HepG2 (cell line): ENCODE measurements around the gene DAG1. TPM values are rescaled to one million over a fixed set of nuclear protein-coding genes. Genes with fewer than 3 reads are reported as not detected.

Source experiments
- CCAR2 ChIP-seq: fragments of 200-400 bp; formaldehyde crosslinking; optimal IDR thresholded peaks from 2 replicates; pipeline ENCODE3; 2018; ENCODE audit warnings: low read depth, mild to moderate bottlenecking, low read length, moderate library complexity
- GLMP ChIP-seq: sonication (generic); formaldehyde crosslinking; IDR thresholded peaks from 2 replicates; pipeline ENCODE4 v1.9.0; 2021; ENCODE audit warnings: missing genetic modification reagents, mild to moderate bottlenecking, borderline replicate concordance
- JARID2 ChIP-seq: sonication (generic); formaldehyde crosslinking; IDR thresholded peaks from 2 replicates; pipeline ENCODE4 v1.8.1; 2023; ENCODE audit warnings: missing genetic modification reagents, inconsistent platforms; ENCODE audit not compliant: insufficient replicate concordance
- MTA3 ChIP-seq: sonication (generic); formaldehyde crosslinking; IDR thresholded peaks from 2 replicates; pipeline ENCODE4 v1.4.0; 2020; ENCODE audit warnings: missing genetic modification reagents
- PPARG ChIP-seq: conservative IDR thresholded peaks from 2 replicates; pipeline ENCODE4 v1.6.1; 2016; ENCODE audit warnings: missing biosample characterization, missing genetic modification reagents
- SMARCE1 ChIP-seq: fragments of 450-650 bp; IDR thresholded peaks from 2 replicates; pipeline ENCODE4 v1.6.1; 2017; ENCODE audit warnings: borderline replicate concordance
- SOX6 ChIP-seq, 2 experiments: fragments of 450-650 bp in 1 of 2; sonication (generic) in 1 of 2; formaldehyde crosslinking in 1 of 2; IDR thresholded peaks; 2 replicates each; pipeline versions ENCODE4 v1.4.0 to v1.6.1; 2017 to 2020; ENCODE audit warnings: antibody characterized with exemption in 1 of 2, mild to moderate bottlenecking in 1 of 2, missing genetic modification reagents in 1 of 2
- SRY ChIP-seq: sonication (generic); formaldehyde crosslinking; IDR thresholded peaks from 2 replicates; pipeline ENCODE4 v1.8.0; 2022; ENCODE audit warnings: mild to moderate bottlenecking, missing genetic modification reagents
- ZHX1 ChIP-seq: sonication (generic); formaldehyde crosslinking; IDR thresholded peaks from 2 replicates; pipeline ENCODE4 v1.8.1; 2022; ENCODE audit warnings: low read depth, mild to moderate bottlenecking, missing genetic modification reagents
- ZKSCAN5 ChIP-seq: sonication (generic); formaldehyde crosslinking; IDR thresholded peaks from 2 replicates; pipeline ENCODE4 v1.5.1; 2020; ENCODE audit warnings: mild to moderate bottlenecking, missing genetic modification reagents
- ZNF30 ChIP-seq: sonication (generic); formaldehyde crosslinking; IDR thresholded peaks from 2 replicates; pipeline ENCODE4 v1.5.0; 2020; ENCODE audit warnings: mild to moderate bottlenecking, missing genetic modification reagents
- ZNF367 ChIP-seq: sonication (generic); formaldehyde crosslinking; IDR thresholded peaks from 2 replicates; pipeline ENCODE4 v1.4.0; 2020; ENCODE audit warnings: missing genetic modification reagents, borderline replicate concordance
- ZNF747 ChIP-seq: sonication (generic); formaldehyde crosslinking; IDR thresholded peaks from 2 replicates; pipeline ENCODE4 v1.8.1; 2023; ENCODE audit warnings: missing genetic modification reagents, mild to moderate bottlenecking, borderline replicate concordance
- ZNF839 ChIP-seq: sonication (generic); formaldehyde crosslinking; IDR thresholded peaks from 2 replicates; pipeline ENCODE4 v1.4.0; 2020; ENCODE audit warnings: missing genetic modification reagents, mild to moderate bottlenecking, borderline replicate concordance
- ZSCAN20 ChIP-seq: sonication (generic); formaldehyde crosslinking; IDR thresholded peaks from 2 replicates; pipeline ENCODE4 v1.4.0; 2020; ENCODE audit warnings: missing genetic modification reagents, mild to moderate bottlenecking, borderline replicate concordance
- polyA plus RNA-seq, 8 experiments: library from polyadenylated mRNA; depleted of rRNA in 3 of 8; stranded (reverse) in 7 of 8; unstranded in 1 of 8; fragments of >200 nt; fragmentation: Illumina TruSeq in 4 of 8; extraction: Trizol in 4 of 8; gene quantifications; 2 replicates each; pipeline versions ENCODE4 v1.2.1 to v1.2.3, GENCODE V29; 2011 to 2016; ENCODE audit warnings: low read depth in 4 of 8, missing spikeins in 1 of 8, mixed read lengths in 1 of 8; ENCODE audit not compliant: insufficient read depth in 1 of 8
- total RNA-seq, 5 experiments: library from RNA; depleted of rRNA; stranded (reverse); fragments of >200 nt; fragmentation: Illumina TruSeq; extraction: Trizol; gene quantifications; 2 replicates each; pipeline ENCODE4 v1.2.3, GENCODE V29; 2016; ENCODE audit warnings: low read depth in 1 of 5
- TF ChIP-seq, protein P1 (sequence below): sonication (generic); formaldehyde crosslinking; IDR thresholded peaks from 2 replicates; pipeline ENCODE4 v1.8.0; 2022; ENCODE audit warnings: mild to moderate bottlenecking, missing genetic modification reagents, borderline replicate concordance
- TF ChIP-seq, protein P2 (sequence below): sonication (generic); formaldehyde crosslinking; IDR thresholded peaks from 2 replicates; pipeline ENCODE4 v1.5.0; 2020; ENCODE audit warnings: mild to moderate bottlenecking, missing genetic modification reagents
- TF ChIP-seq, protein P3 (sequence below): sonication (generic); formaldehyde crosslinking; IDR thresholded peaks from 2 replicates; pipeline ENCODE4 v1.4.0; 2020; ENCODE audit warnings: mild to moderate bottlenecking, missing genetic modification reagents, borderline replicate concordance
- TF ChIP-seq, protein P4 (sequence below): sonication (generic); formaldehyde crosslinking; IDR thresholded peaks from 2 replicates; pipeline ENCODE4 v1.4.0; 2020; ENCODE audit warnings: mild to moderate bottlenecking, missing genetic modification reagents

Gene DAG1
- total and polyA plus RNA-seq, 2 of the 13 experiments (the other 11 are each of a cell fraction or from before 2014, with no cell fraction given) = 47.3 to 50.4 TPM

DNA sequence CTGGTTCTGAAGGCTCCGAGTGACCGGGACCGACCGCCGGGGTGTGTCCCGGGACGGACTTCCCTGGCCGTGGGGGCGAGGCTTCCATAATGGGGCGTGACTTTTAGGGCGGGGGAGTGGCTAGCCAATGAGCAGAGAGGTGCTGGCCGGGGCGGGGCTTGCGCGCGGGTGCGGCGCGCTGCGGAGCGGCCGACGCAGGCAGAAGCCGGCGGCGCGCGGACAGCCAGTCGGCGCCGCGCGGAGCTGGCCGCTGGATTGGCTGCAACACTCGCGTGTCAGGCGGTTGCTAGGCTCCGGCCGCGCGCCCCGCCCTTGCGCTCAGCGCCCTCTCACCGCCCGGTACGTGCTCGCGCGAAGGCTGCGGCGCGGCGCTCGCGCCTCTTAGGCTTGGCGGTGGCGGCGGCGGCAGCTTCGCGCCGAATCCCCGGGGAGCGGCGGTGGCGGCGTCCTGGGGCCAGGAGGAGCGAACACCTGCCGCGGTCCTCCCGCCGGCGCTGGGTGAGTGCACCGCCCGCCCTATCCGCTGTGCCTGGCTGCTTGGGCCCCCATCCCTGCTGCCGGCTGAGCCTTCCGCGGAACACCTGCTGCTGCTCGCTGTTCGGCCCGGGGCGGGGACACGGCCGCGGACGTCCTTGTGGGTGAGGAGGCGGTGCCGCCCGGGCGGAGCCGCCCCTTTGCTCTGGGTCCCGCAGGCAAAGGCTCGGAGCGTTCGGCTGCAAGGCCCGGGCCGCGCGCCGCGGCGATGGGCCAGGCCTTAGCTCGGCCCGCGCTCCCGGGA is at the start of gene DAG1 (continued):
- TF ChIP-seq, protein P1, sequence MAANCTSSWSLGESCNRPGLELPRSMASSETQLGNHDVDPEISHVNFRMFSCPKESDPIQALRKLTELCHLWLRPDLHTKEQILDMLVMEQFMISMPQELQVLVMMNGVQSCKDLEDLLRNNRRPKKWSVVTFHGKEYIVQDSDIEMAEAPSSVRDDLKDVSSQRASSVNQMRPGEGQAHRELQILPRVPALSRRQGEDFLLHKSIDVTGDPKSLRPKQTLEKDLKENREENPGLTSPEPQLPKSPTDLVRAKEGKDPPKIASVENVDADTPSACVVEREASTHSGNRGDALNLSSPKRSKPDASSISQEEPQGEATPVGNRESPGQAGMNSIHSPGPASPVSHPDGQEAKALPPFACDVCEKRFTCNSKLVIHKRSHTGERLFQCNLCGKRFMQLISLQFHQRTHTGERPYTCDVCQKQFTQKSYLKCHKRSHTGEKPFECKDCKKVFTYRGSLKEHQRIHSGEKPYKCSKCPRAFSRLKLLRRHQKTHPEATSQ (CRISPR knock-in tag) = peak; percentile 61; the same call in 1 of the 2 replicates
- peak; percentile 72; the same call in 1 of the 2 replicates for TF ChIP-seq ZNF747 (CRISPR knock-in tag)
- 0 out of 2 replicates have a peak, but pooled peaks have one; percentile 81 for TF ChIP-seq ZNF839 (CRISPR knock-in tag)
- peak; percentile 28 for TF ChIP-seq JARID2 (CRISPR knock-in tag)
- peak; percentile 61; the same call in 1 of the 2 replicates for TF ChIP-seq SRY (CRISPR knock-in tag)
- no peak for TF ChIP-seq ZNF30 (CRISPR knock-in tag)
- no peak for TF ChIP-seq GLMP (CRISPR knock-in tag)
- TF ChIP-seq MTA3 (CRISPR knock-in tag) = no peak
- TF ChIP-seq PPARG (CRISPR knock-in tag) = peak; percentile 47; the same call in 1 of the 2 replicates
- no peak; the same call in 1 of the 2 replicates for TF ChIP-seq ZSCAN20 (CRISPR knock-in tag)
- TF ChIP-seq ZKSCAN5 (CRISPR knock-in tag) = no peak
- no peak for TF ChIP-seq SOX6 (IDR thresholded peaks at IDR 0.05)
- no peak for TF ChIP-seq SOX6 (CRISPR knock-in tag; IDR thresholded peaks at IDR 0.05)
- peak; percentile 36; the same call in 1 of the 2 replicates for TF ChIP-seq ZHX1 (CRISPR knock-in tag)
- TF ChIP-seq ZNF367 (CRISPR knock-in tag) = no peak
- TF ChIP-seq, protein P2, sequence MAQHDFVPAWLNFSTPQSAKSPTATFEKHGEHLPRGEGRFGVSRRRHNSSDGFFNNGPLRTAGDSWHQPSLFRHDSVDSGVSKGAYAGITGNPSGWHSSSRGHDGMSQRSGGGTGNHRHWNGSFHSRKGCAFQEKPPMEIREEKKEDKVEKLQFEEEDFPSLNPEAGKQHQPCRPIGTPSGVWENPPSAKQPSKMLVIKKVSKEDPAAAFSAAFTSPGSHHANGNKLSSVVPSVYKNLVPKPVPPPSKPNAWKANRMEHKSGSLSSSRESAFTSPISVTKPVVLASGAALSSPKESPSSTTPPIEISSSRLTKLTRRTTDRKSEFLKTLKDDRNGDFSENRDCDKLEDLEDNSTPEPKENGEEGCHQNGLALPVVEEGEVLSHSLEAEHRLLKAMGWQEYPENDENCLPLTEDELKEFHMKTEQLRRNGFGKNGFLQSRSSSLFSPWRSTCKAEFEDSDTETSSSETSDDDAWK = no peak
- TF ChIP-seq, protein P3, sequence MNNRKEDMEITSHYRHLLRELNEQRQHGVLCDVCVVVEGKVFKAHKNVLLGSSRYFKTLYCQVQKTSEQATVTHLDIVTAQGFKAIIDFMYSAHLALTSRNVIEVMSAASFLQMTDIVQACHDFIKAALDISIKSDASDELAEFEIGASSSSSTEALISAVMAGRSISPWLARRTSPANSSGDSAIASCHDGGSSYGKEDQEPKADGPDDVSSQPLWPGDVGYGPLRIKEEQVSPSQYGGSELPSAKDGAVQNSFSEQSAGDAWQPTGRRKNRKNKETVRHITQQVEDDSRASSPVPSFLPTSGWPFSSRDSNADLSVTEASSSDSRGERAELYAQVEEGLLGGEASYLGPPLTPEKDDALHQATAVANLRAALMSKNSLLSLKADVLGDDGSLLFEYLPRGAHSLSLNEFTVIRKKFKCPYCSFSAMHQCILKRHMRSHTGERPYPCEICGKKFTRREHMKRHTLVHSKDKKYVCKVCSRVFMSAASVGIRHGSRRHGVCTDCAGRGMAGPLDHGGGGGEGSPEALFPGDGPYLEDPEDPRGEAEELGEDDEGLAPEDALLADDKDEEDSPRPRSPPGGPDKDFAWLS (CRISPR knock-in tag) = no peak
- no peak for TF ChIP-seq SMARCE1
- TF ChIP-seq, protein P4, sequence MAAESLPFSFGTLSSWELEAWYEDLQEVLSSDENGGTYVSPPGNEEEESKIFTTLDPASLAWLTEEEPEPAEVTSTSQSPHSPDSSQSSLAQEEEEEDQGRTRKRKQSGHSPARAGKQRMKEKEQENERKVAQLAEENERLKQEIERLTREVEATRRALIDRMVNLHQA (CRISPR knock-in tag) = no peak
- TF ChIP-seq CCAR2 = no peak
